AG04449 (cell line): ENCODE data around the gene C4orf51.

ENCODE experiments used
- CTCF ChIA-PET: fragments of 350-600 bp; formaldehyde crosslinking; extraction: SDS; loops from one replicate; lab custom pipeline; 2021; ENCODE audit warnings: antibody characterized with exemption; lab: Yijun Ruan, JAX
- POLR2A ChIA-PET: fragments of 400-600, 350-600 bp; formaldehyde crosslinking; extraction: SDS; loops from one replicate; lab custom pipeline; 2020; ENCODE audit warnings: antibody characterized with exemption, inconsistent platforms; lab: Yijun Ruan, JAX
- DNase-seq: peaks from one replicate; pipeline ENCODE4 v3.0.0-alpha.2; 2010; ENCODE audit warnings: low read depth, low spot score
- H3K4me3 ChIP-seq: 2 replicates; pipeline ENCODE4 v1.5.1; 2011; ENCODE audit warnings: low read depth, mild to moderate bottlenecking, control low read depth, low read length
- TF ChIP-seq, protein P1 (sequence below): IDR thresholded peaks from one replicate; pipeline ENCODE4 v1.5.1; 2011; ENCODE audit warnings: mild to moderate bottlenecking, moderate library complexity, low read length, control low read depth, inconsistent platforms; ENCODE audit not compliant: insufficient read depth; ENCODE audit errors: missing control alignments

Gene C4orf51

DNA sequence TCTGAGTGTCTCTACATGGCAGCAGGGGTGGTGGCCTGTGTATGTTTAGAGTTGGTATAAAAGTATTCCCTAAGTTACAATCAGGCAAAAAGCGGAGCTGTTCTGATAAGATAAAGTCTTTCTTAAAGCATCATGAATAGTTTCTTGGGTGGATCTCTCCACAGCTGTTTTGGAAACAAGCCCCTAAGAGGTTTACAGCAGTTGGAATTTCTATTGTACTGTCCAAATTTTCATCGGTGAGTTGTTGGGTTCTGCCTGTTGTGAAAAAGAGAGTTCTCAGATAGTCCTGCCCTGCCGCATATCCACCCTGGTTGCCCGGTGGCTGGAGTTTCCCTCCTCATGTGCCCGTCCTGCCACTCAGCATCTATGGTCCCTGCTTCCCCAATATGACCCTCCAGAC, 50.1 kb downstream of the C4orf51 start:
- ChIA-PET POLR2A (interaction anchor here (0.6 kb wide), 1 partner anchor 33 kb away, joined by 3 read pairs; no protein-coding TSS in a partner anchor), CTCF (no interaction called here)
- no peak overlapping the region for H3K4me3 ChIP-seq
- no peak for DNase-seq
- TF ChIP-seq, protein P1, sequence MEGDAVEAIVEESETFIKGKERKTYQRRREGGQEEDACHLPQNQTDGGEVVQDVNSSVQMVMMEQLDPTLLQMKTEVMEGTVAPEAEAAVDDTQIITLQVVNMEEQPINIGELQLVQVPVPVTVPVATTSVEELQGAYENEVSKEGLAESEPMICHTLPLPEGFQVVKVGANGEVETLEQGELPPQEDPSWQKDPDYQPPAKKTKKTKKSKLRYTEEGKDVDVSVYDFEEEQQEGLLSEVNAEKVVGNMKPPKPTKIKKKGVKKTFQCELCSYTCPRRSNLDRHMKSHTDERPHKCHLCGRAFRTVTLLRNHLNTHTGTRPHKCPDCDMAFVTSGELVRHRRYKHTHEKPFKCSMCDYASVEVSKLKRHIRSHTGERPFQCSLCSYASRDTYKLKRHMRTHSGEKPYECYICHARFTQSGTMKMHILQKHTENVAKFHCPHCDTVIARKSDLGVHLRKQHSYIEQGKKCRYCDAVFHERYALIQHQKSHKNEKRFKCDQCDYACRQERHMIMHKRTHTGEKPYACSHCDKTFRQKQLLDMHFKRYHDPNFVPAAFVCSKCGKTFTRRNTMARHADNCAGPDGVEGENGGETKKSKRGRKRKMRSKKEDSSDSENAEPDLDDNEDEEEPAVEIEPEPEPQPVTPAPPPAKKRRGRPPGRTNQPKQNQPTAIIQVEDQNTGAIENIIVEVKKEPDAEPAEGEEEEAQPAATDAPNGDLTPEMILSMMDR = no peak

DNA sequence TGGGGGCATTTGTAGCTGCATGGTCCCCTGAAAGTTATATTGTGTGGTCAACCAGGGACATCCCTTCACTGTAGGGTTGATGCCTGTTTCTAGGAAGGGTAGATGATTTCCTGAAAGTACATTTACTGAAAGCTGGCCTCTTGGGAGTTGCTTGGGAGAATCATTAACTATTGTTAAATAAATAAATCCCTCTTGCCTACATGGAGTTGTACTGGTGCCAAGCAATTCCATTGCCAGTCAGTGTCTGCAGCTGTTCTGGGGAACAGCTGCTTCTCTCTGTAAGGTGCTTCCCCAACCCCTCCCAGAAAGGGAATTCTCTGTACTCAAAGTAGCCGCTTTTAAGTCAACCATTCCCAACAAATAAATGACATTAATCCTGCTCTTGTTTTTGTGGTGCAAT, 51.1 kb downstream of the C4orf51 start:
- H3K4me3 ChIP-seq = no peak overlapping the region
- POLR2A ChIA-PET = no interaction called here
- peak; percentile 37 for DNase-seq
- CTCF ChIA-PET = no interaction called here
- TF ChIP-seq, protein P1 = no peak

DNA sequence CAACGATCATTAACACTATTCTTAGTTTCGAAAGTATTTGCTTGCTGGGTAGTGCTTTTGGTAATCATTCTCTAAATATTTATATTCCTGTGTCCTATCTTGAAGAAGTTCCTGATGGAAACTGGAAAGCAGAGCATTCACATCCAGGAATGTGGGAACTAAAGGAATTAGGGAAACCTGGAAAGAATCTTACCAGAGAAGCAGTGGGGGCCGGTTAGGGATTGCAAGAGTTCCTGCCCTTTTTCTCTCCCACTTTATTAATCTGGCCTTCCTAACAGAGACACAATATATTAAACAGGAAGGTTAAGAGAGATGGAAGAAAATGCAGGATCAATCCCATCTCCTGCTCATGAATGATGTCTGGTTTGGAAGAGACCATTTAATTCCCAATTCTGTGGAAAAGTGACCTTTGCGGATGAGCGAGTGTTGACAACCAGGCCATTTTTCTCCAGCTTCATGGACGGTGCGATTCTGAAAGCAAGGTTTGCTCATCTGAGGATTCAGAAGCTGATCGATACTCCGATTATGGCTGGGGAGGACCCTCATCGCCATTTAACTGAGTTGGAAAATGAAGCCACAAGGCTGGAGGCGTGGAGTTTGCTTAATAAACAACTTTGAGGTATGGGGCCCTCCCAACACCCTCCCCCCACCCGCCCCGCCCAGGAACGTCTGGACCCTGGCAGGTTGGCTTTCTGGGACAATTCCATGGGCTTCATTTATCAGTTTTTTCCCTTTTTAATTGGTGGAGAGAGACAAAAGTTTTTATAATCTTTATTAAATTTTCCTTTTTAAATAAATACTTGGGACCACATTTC, 52.3 kb downstream of the C4orf51 start:
- DNase-seq = no peak
- ChIA-PET CTCF (no interaction called here), POLR2A (interaction anchor here (0.7 to 1.0 kb wide), 2 partner anchors 9 to 23 kb away, joined by 3 read pairs; no protein-coding TSS in a partner anchor)
- TF ChIP-seq, protein P1 = no peak
- H3K4me3 ChIP-seq = peak overlapping the region; percentile 51

DNA sequence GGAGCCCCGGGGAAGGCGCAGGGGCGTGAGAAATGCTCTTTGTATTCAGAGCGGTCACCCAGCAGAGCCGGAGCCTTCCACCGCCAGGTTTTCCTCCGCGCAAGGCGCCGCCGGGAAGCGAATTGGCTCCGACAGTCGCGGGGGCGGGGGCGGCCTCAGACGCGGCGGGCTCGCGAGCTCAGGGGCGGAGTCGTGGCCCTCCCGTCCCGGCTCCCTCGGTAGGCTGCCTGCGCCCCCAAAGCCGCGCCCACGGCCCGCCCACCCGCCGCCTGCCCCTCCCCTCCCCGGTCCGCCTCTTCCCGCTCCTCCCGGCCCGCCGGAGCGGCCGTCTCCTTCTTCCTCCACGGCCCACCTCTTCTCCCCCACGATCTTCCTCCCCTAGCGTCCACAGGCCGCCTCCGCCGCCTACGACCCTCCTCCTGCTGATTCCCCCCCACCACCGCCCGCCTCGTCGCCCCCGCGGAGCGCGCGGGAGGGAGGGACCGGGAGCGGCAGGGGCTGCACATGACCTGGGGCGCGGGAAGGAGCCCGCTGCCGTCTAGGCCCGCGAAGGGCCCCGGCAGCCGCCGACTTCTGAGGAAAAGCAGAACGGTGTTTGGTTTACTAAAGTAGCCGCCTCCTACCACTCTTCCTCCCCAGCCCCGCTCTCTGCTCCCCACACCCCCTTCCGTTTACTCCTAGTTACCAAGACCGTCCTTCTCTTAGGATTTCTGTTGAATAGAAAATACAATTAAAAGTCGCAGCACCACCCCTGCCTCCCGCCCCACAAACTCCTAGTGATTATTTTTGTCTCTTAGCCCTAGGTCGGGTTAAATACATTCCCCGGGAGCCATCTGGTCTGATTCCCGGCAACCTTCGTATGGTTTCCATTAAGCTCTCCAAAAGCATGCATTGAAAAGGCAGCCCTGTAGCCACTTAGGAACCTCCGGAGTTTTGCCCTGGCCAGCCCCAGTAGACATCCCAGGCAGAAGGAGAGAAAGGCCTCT, 53.2 kb downstream of the C4orf51 start:
- peak; percentile 45 for DNase-seq
- H3K4me3 ChIP-seq = peak overlapping the region; percentile 60
- POLR2A ChIA-PET = interaction anchor here (0.7 to 1.3 kb wide), 3 partner anchors 10 to 155 kb away, joined by 3 to 5 read pairs (median 3); no protein-coding TSS in a partner anchor
- TF ChIP-seq, protein P1 = peak; percentile 9
- CTCF ChIA-PET = interaction anchor here (1.0 kb wide), 1 partner anchor 114 kb away, joined by 3 read pairs; the partner anchor contains the start of gene MMAA

DNA sequence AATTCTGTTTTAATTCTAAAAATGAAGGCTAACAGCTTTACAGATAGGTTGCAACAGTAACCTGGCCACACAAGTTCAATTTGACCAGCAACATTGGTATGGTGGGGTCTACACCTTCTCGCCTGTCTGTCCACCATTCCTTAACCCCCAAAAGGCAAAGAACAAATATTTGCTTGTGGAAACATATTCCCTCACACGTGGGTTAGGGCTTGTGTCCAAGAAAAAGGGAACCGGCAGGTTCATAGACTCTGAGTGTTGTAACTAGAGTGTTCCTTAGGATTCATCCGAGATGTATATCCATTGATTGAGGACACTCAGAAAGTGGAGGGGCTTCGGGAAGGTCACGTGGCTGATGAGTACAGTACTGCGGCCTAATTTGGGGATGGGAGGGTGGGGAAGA, 54.1 kb downstream of the C4orf51 start:
- POLR2A ChIA-PET = interaction anchor here (0.7 to 1.3 kb wide), 3 partner anchors 115 to 199 kb away, joined by 3 to 5 read pairs (median 4); partner anchors contain the start of gene MMAA
- TF ChIP-seq, protein P1 = no peak
- CTCF ChIA-PET = interaction anchor here (1.0 kb wide), 1 partner anchor 115 kb away, joined by 3 read pairs; the partner anchor contains the start of gene MMAA
- peak overlapping the region; percentile 25 for H3K4me3 ChIP-seq
- no peak for DNase-seq
